Measurements from ENCODE around the gene SBF2.
"Not testable (repeated sequence)": the region's sequence is repeated elsewhere in the genome, so short reads cannot be mapped to it uniquely, and the experiment has no call there.

The SBF2 gene

DNA sequence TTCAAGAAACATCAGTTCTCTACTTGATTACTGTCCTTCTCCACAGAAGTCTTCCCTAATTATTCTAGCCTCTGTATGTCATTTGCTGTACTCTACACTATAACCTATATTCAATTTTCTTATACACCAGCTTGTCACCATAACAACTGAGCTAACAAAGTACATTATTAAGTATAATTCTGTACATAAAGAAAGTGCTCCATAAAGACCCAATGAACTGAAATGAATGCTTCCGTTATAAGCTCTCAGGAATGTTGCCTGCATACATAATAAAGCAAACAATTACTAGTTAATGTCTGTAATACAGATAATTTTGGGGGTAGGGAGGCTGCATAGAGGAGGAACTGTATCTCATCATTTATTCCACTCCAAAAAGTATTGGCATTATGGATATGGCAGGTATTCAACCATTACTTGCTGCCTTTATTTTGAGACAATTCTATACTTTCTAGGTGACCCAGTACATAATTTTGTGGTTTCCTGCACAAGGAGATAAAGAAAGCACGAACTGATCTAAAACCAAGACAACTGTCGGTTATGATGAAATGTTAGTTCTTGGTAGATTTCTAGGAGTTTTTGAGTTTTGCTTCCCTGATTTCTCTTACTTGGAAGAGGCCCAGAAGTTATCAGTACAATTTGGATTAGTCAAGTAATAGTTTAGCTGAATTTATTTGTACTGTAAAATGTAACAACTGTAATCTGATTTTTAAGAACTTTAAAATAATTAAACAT, 202.5 kb downstream of the SBF2 start:
- no peak overlapping the region for H3K4me3 ChIP-seq (ENCODE audit: low read depth, low read length)
- TF ChIP-seq, protein P1, sequence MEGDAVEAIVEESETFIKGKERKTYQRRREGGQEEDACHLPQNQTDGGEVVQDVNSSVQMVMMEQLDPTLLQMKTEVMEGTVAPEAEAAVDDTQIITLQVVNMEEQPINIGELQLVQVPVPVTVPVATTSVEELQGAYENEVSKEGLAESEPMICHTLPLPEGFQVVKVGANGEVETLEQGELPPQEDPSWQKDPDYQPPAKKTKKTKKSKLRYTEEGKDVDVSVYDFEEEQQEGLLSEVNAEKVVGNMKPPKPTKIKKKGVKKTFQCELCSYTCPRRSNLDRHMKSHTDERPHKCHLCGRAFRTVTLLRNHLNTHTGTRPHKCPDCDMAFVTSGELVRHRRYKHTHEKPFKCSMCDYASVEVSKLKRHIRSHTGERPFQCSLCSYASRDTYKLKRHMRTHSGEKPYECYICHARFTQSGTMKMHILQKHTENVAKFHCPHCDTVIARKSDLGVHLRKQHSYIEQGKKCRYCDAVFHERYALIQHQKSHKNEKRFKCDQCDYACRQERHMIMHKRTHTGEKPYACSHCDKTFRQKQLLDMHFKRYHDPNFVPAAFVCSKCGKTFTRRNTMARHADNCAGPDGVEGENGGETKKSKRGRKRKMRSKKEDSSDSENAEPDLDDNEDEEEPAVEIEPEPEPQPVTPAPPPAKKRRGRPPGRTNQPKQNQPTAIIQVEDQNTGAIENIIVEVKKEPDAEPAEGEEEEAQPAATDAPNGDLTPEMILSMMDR (IDR thresholded peaks at IDR 0.05; ENCODE audit: low read depth, low read length): no peak

DNA sequence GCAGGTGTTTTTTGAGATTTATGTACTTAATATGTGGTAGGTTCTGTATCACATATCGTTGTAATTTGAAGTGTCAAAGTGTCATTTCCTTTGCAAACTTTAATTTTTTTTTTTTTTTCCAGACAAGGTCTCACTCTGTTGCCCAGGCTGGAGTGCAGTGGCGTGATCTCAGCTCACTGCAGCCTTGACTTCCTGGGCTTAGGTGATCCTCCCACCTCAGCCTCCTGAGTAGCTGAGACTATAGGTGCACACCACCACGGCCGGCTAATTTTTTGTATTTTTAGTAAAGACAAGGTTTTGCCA, 206.1 kb downstream of the SBF2 start:
- H3K4me3 ChIP-seq (ENCODE audit: low read depth, low read length): not testable (repeated sequence)

DNA sequence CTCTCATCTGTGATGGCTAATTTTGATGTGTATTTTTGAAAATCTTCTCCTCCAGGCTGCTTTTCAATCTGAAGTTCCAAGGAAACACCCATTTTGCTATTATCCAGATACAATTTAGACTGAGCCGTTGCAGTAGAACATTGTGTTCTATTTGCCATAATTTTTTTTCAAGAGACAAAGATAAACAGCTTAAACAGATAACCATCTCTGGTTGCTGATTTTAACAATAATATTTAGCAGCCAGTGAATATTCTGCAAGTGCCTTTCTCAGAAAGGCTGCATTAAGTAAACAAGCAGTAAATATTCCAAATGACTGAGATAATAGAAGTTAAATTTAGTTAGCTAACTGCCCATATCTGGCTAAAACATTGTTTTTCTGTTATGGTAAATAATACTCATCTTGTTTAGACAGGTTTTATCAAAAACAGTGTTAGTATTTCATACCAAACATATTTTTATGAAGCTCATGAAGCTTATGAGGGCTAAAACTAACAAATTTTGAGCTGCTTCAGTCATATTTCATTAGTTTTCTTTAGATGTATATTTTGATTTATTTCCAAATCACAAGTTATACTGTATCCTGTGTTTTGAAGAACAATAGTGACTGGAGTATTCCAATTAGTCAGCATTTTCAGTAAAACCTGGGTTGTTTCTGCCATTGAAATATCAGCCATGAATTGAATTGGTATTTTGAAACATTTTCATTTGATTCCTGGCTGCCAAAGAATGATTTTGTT, 206.7 kb downstream of the SBF2 start:
- H3K4me3 ChIP-seq (ENCODE audit: low read depth, low read length): no peak overlapping the region
- TF ChIP-seq, protein P1 (IDR thresholded peaks at IDR 0.05; ENCODE audit: low read depth, low read length): no peak

DNA sequence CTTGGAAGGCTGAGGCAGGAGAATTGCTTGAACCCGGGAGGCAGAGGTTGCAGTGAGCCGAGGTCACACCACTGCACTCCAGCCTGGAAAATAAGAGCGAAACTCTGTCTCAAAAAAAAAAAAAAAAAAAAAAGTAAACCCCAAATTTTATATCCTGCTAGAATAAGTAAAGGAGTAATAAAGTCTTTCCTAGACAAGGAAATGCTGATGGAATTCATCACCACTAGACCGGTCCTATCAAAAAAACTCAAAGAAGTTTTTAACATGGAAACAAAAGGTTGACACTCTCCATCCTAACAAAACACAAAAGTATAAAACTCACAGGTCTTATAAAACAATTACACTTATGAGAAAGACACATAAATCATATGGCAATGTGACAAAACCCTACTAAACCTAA, 213.9 kb downstream of the SBF2 start:
- no peak overlapping the region for H3K4me3 ChIP-seq (ENCODE audit: low read depth, low read length)
- TF ChIP-seq, protein P1 (IDR thresholded peaks at IDR 0.05; ENCODE audit: low read depth, low read length): no peak

DNA sequence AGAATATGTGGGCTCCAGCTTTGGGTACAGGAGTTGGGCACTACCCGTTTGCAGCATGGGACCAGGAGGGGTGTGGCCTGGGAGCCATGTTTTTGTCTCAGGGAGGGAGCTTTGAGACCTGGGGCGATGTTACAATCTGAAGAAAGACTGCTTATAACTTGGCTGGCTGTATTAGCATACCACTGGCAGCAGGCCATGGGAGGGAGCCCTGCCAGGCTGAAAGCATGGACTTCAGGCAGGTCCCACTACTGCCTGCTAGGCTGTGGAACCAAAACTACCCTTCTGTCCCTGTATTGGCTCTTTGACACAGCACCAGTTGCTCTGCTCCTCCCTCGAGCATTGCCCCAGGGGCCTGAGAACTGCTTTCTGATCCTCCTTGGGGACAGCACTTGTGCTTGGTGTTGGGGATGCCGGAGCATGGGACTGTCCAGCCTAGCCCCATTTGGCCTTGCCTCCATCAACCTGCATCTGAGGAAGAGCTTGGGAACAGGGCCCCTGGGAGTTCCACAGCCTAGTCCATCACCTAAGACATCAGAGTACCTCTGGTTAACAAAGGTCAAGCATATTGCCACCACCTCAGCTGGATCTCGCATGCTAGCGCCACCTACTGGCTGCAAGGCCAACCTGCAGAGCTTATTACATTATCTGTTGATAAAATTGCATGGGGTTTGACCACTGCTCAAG, 217.4 kb downstream of the SBF2 start:
- H3K4me3 ChIP-seq (ENCODE audit: low read depth, low read length): no peak overlapping the region
- TF ChIP-seq, protein P1 (IDR thresholded peaks at IDR 0.05; ENCODE audit: low read depth, low read length): peak; percentile 54

DNA sequence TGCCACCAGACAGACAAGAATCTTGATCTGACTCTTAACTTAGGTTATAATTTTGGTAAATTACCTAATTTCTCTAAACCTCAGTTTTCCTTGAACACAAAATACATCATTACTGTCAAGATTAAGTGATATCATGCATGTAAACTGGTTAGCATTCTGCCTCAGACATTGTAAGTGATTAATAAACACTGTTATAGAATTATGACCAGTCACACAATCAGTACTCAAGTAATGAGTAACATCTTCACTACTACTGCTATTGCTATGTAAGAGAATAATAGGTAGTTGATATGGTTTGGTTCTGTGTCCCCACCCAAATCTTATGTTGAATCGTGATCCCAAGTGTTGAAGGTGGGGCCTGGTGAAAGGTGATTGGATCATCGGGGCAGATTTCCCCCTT, 218.9 kb downstream of the SBF2 start:
- H3K4me3 ChIP-seq (ENCODE audit: low read depth, low read length): no peak overlapping the region
- TF ChIP-seq, protein P1 (IDR thresholded peaks at IDR 0.05; ENCODE audit: low read depth, low read length): no peak

DNA sequence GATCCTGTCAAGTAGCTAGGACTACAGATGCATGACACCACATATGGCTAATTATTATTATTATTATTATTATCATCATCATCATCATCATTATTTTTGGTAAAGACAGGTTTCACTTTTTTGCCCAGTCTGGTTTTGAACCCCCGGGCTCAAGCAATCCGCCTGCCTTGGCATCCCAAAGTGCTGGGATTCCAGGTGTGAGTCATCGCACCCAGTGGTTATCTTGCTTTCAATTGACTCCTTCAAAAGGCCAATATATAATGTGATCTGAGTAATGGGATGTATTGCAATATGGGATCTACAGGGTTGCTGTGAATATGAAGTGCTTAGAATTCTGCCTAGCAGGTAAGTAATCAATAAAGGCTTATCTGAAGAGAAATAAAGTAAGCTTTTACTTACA, 221.2 kb downstream of the SBF2 start:
- TF ChIP-seq, protein P1 (IDR thresholded peaks at IDR 0.05; ENCODE audit: low read depth, low read length): no peak
- no peak overlapping the region for H3K4me3 ChIP-seq (ENCODE audit: low read depth, low read length)

Measured in WI38 (cell line).